AG04449 (cell line): ENCODE data around the gene TMEM121.

Experiments used
- CTCF ChIA-PET: fragments of 350-600 bp; formaldehyde crosslinking; extraction: SDS; loops from one replicate; lab custom pipeline; 2021; ENCODE audit warnings: antibody characterized with exemption; lab: Yijun Ruan, JAX
- POLR2A ChIA-PET: fragments of 400-600, 350-600 bp; formaldehyde crosslinking; extraction: SDS; loops from one replicate; lab custom pipeline; 2020; ENCODE audit warnings: antibody characterized with exemption, inconsistent platforms; lab: Yijun Ruan, JAX
- DNase-seq: peaks from one replicate; pipeline ENCODE4 v3.0.0-alpha.2; 2010; ENCODE audit warnings: low read depth, low spot score
- H3K4me3 ChIP-seq: 2 replicates; pipeline ENCODE4 v1.5.1; 2011; ENCODE audit warnings: low read depth, mild to moderate bottlenecking, control low read depth, low read length
- TF ChIP-seq, protein P1 (sequence below): IDR thresholded peaks from one replicate; pipeline ENCODE4 v1.5.1; 2011; ENCODE audit warnings: mild to moderate bottlenecking, moderate library complexity, low read length, control low read depth, inconsistent platforms; ENCODE audit not compliant: insufficient read depth; ENCODE audit errors: missing control alignments

TMEM121 gene

DNA sequence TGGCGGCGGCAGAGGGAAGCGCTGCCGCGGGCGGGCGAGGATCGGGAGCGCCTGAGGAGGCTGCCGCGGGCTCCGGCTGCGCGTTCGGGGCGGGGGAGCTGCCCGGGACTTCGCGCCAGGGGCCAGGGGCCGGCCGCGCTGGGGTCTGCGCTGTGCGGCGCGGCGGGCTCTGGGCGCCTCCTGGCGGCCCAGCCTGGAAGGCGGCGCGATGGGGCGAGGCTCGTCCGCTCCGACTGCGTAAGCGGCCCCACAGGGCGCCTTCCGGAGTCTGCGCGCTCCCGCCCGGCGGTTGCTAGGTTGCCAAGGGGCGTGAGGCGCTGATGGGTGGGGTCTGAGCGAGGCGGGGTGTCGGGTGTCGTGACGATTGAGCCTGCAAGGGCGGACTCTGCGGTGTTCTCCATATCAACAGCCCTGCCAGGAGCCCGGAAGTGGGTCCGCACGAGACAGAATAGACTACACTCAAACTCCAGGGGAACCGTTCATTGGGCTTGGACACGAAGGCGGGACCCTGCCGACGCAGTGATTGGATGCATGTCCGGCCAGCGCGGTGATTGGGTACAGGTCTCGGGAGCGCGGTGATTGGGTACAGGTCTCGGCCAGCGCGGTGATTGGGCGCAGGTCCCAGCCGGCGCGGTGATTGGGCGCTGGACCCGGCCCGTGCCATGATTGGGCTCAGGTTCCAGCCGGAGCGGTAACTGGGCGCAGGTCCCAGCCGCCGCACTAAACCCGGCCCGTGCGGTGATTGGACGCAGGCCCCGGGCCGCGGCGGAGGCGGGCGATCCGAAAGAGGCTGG is 35.6 kb upstream of the TMEM121 start, which contains the start of gene TEDC1:
Gene TEDC1 (plus strand): TSS at position 675 of the 794 bp plus-strand sequence. CDS start 130 bp downstream, outside the sequence.
- TF ChIP-seq, protein P1, sequence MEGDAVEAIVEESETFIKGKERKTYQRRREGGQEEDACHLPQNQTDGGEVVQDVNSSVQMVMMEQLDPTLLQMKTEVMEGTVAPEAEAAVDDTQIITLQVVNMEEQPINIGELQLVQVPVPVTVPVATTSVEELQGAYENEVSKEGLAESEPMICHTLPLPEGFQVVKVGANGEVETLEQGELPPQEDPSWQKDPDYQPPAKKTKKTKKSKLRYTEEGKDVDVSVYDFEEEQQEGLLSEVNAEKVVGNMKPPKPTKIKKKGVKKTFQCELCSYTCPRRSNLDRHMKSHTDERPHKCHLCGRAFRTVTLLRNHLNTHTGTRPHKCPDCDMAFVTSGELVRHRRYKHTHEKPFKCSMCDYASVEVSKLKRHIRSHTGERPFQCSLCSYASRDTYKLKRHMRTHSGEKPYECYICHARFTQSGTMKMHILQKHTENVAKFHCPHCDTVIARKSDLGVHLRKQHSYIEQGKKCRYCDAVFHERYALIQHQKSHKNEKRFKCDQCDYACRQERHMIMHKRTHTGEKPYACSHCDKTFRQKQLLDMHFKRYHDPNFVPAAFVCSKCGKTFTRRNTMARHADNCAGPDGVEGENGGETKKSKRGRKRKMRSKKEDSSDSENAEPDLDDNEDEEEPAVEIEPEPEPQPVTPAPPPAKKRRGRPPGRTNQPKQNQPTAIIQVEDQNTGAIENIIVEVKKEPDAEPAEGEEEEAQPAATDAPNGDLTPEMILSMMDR = peak; percentile 77
- ChIA-PET POLR2A (interaction anchor here (2.1 kb wide), 1 partner anchor 10 kb away, joined by 17 read pairs; no protein-coding TSS in a partner anchor), CTCF (interaction anchor here (0.8 to 4.6 kb wide), 29 partner anchors 9 to 288 kb away, joined by 3 to 91 read pairs (median 5); partner anchors contain the start of gene BRF1)
- peak within 1 kb of the TSS; percentile 71 for H3K4me3 ChIP-seq
- peak; percentile 100 for DNase-seq

DNA sequence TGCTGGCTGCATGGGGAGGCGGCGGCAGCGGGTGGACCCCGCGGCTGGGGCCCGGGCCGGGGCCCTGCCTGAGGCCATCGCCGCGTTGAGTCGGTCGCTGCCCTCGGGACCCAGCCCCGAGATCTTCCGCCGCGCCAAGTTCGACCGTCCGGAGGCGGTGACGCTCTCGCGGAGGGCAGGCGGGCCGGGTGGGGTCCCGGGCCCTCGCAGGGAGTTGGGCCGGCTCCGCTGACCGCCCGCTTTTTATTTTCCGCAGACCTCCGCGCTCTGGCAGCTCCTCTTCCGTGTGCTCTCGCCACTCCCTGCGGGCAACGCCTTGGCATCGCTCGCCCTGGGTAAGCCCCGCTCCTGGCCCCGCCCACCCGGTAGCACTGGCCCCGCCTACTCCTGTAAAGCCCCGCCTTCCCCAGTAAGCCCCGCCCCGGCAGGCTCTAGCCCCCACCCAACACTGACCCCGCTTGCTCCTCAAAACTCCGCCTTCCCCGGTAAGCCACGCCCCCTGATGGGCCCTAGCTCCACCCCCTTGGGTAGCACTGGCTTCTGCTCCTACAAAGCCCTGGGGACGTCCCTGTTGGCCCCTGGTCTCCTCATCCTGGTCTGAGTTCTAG is 34.9 kb upstream of the TMEM121 start:
- TF ChIP-seq, protein P1 = no peak
- ChIA-PET CTCF (interaction anchor here (4.6 kb wide), 1 partner anchor 10 kb away, joined by 87 read pairs; no protein-coding TSS in a partner anchor), POLR2A (no interaction called here)
- H3K4me3 ChIP-seq = peak overlapping the region; percentile 67
- no peak for DNase-seq

DNA sequence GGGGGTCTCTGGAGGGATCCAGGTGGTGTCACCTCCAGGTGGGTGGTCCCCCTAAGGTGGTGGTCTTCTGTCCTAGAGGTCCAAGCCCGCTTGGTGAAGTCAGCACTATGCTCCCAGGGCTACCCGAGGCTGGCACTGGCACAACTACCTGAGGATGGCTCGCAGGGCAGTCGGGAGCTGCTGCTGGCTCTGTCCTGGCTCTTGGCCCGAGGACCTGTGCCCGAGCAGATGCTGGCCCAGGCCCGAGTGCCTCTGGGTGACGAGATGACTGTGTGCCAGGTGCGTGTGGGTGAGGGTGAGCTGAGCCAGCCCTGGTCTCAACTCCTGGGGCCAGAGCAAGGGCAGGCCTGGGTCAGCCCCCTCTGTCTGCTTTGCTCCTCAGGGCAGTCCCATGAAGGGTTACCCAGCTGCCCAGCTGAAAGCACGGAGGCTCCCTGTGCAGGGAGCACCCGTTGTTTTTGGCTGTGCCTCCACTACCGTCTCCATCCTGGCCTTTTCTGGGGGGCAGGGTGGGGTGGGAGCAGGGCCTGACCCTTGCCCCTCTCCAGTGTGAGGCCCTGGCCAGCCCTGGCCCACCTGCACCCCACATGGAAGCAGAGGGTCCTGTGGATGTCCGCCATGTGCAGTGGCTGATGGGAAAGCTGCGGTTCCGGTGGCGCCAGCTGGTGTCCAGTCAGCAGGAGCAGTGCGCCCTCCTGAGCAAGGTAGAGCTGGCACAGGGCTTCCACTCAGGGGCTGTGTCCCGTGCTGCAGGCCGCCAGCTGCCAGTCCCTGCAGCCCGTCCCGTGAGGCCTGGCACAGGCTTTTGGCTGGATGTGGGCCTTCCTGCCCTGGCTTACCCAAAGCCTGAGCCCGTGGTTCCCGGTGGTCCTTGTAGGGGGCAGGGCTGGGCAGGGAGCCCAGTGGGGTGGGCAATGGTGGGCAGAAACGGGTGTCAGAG is 34.1 kb upstream of the TMEM121 start:
- DNase-seq = no peak
- TF ChIP-seq, protein P1 = no peak
- ChIA-PET POLR2A (interaction anchor here (0.7 kb wide), 1 partner anchor 36 kb away, joined by 3 read pairs; no protein-coding TSS in a partner anchor), CTCF (interaction anchor here (0.9 to 4.6 kb wide), 3 partner anchors 11 to 122 kb away, joined by 3 to 87 read pairs (median 3); no protein-coding TSS in a partner anchor)
- H3K4me3 ChIP-seq = peak overlapping the region; percentile 67

DNA sequence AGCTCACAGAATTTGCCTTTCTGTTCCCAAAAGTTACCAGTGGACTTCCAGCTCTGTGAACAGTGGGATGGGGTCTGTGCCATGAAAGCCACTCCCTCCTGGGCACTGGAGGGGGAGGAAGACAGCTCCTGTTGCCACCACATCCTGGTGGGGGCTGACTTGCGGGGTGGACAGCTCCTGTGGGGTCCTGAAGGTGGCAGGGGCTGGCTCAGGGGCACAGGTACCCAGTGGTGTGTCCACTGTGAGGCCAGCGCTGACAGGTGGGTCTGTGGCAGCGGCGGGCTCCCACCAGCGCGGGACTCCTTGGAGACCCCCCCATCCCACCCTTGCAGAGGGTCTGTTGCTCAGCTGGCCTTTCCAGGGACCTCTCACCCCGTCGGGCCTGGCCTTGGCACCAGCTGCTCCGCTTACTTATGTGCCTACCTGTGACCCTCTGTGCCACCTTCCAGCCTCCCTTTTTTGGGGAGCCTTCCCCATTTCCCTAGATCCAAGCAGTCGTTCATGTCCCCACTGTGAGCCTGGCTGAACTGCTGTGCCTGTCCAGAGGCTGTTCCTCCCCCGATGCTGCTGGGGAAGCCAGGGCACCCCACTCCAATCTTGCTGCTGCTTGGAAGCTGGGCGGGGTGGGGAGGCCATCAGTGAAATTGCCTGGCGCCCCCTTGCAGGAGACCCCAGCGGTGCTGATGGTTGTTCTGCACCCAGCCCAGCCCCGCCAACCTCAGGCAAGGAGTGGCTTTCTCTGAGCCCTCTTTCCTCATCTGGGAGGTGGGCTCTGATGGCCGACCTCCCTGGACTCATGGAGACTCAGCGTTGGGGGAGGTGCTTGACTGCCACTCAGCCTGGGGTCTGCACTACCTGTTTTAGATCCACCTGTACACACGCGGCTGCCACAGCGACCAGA is 33.2 kb upstream of the TMEM121 start:
- DNase-seq = no peak
- no peak overlapping the region for H3K4me3 ChIP-seq
- POLR2A ChIA-PET = no interaction called here
- CTCF ChIA-PET = interaction anchor here (0.9 to 4.6 kb wide), 4 partner anchors 12 to 123 kb away, joined by 3 to 87 read pairs (median 4); no protein-coding TSS in a partner anchor
- TF ChIP-seq, protein P1 = no peak

DNA sequence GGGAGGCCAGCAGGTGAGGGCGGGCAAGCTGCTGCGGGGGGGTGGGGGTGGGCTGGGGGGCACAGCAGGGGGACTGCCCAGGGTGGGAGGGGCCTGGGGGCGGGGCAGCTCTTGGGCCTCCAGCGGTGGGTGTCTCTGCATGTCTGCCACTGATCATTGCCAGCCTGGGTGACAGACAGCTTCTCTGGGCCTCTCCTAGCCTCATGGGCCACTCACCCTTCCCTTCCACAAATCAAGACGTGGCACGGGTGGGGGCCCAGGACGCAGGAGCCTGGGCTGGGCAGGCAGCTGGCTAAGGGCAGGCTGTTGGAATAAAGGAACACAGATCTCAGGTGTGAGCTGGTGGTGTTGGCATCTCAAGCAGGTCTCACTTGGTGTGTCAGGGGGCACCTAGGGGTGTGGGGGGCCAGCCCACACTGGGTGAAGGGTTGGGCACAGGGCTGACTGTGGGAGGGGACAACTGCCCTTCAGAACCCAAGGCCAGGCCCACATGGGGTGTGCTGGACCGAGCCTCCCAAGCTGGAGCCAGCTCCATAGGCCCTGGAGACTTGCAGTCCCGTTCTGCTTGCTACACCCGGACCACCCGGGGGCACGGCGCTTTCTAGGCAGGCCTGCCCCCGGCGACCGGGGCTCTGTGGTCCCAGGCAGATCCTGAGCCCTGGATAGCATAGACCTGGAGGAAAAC is 32.3 kb upstream of the TMEM121 start:
- no peak for DNase-seq
- H3K4me3 ChIP-seq = no peak overlapping the region
- ChIA-PET POLR2A (no interaction called here), CTCF (interaction anchor here (1.7 kb wide), 1 partner anchor 13 kb away, joined by 4 read pairs; no protein-coding TSS in a partner anchor)
- TF ChIP-seq, protein P1 = no peak
